HG03025 (cell line): Measurements from ENCODE around the gene SMOC2.
"Not testable (repeated sequence)": the region's sequence is repeated elsewhere in the genome, so short reads cannot be mapped to it uniquely, and the experiment has no call there.

ENCODE experiments used
- ATAC-seq: cut with Tn5 transposase; IDR thresholded peaks from one replicate; pipeline ENCODE4 v1.9.1; 2021; ENCODE audit warnings: mild to moderate bottlenecking, moderate library complexity; ENCODE audit not compliant: unreplicated experiment, low FRiP score

The SMOC2 gene

GRCh38 chr6:168562576-168563151, 121.7 kb downstream of the SMOC2 start:
- no peak for ATAC-seq

GRCh38 chr6:168563656-168564055, 122.7 kb downstream of the SMOC2 start:
- ATAC-seq: no peak

GRCh38 chr6:168565112-168565511, 124.1 kb downstream of the SMOC2 start:
- no peak for ATAC-seq

GRCh38 chr6:168570211-168570610, 129.2 kb downstream of the SMOC2 start:
- no peak for ATAC-seq

- ATAC-seq: no peak
Measured at GRCh38 chr6:168571268-168571667, 130.3 kb downstream of the SMOC2 start.

GRCh38 chr6:168573276-168573835, 132.4 kb downstream of the SMOC2 start:
- not testable (repeated sequence) for ATAC-seq

- ATAC-seq: no peak
Measured at GRCh38 chr6:168574075-168574698, 133.2 kb downstream of the SMOC2 start.

GRCh38 chr6:168574699-168575195, 133.8 kb downstream of the SMOC2 start:
- no peak for ATAC-seq

- ATAC-seq: no peak
Measured at GRCh38 chr6:168575346-168576098, 134.5 kb downstream of the SMOC2 start.

- ATAC-seq: no peak
Measured at GRCh38 chr6:168576388-168576787, 135.4 kb downstream of the SMOC2 start.

GRCh38 chr6:168577496-168577895, 136.5 kb downstream of the SMOC2 start:
- ATAC-seq: no peak

GRCh38 chr6:168578036-168578435, 137.1 kb downstream of the SMOC2 start:
- ATAC-seq: no peak

GRCh38 chr6:168581236-168581635, 140.3 kb downstream of the SMOC2 start:
- no peak for ATAC-seq

GRCh38 chr6:168581706-168582105, 140.7 kb downstream of the SMOC2 start:
- ATAC-seq: no peak

- ATAC-seq: no peak
Measured at GRCh38 chr6:168582571-168582981, 141.6 kb downstream of the SMOC2 start.

GRCh38 chr6:168583126-168583525, 142.1 kb downstream of the SMOC2 start:
- ATAC-seq: no peak

GRCh38 chr6:168583821-168584220, 142.8 kb downstream of the SMOC2 start:
- ATAC-seq: no peak

- no peak for ATAC-seq
Measured at GRCh38 chr6:168584249-168584648, 143.3 kb downstream of the SMOC2 start.

GRCh38 chr6:168584671-168585070, 143.7 kb downstream of the SMOC2 start:
- no peak for ATAC-seq

GRCh38 chr6:168585441-168585840, 144.5 kb downstream of the SMOC2 start:
- ATAC-seq: no peak

- no peak for ATAC-seq
Measured at GRCh38 chr6:168589275-168589674, 148.3 kb downstream of the SMOC2 start.
